Fibroblast of peridontal ligament (primary cell): ENCODE data around the gene ANKFN1.
A peak's percentile ranks its signal among the peaks of the same experiment; 100 is the strongest.

ENCODE experiments used
- DNase-seq: peaks from one replicate; pipeline ENCODE4 v3.0.0-alpha.2; 2010; ENCODE audit errors: extremely low read depth

ANKFN1 gene

DNA sequence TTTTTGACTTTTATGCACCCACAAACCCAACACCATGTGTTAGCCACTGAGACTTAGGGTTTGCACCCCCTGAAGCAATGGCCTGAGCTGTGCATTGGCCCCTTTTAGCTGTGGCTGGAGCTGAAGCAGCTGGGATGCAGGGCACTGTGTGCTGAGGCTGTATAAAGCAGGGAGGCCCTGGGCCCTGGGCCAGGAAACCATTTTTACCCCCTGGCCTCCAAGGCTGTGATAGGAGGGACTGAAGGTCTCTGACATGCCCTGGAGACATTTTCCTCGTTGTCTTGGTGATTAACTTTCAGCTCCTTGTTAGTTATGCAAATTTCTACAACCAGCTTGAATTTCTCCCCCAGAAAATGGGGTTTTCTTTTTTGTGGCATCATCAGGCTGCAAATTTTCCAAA, 6.7 kb upstream of the ANKFN1 start:
- DNase-seq: no peak

DNA sequence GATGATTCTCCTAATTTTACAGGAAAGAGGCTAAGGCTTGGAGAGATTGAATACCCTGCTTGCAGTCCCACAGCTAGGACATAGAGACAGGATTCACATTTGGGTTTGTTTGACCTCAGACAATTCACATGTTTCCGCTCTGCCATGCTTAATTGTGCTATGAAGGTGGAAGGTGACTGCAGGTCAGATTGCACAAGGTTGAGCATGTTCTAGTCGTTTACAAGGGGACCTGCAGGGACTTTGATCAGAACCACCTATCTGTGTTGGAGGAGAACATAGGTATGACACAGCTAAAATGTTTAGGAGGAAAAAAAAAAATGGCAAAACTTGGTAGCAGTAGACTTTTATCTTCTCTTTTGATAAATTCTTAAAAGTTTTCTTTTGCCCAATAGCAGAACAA, 4.9 kb upstream of the ANKFN1 start:
- no peak for DNase-seq

- DNase-seq: no peak
These were observed 3.8 kb upstream of the ANKFN1 start for GRCh38 chr17:56149266-56150036.

- no peak for DNase-seq
These were observed 2.6 kb upstream of the ANKFN1 start for GRCh38 chr17:56150649-56151048.

DNA sequence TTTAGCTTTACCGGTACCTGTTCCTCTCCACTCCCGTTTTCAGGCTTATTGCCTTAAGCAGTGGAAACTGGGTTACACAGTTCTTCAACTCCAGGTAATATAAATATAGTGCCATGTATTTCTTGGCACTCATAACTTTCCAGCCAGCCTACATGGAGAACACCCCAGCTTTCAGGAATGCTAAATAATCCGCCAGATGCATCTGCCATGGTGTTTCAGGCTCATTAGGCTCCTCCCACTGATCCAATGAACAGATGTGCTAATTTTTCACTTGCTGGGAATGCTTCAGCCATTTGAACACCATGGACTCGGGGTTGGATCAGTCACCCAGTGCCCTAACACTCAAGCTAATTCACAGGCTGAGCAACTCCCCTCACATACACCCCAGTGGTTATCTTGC, 4.6 kb downstream of the ANKFN1 start:
- DNase-seq: no peak

- no peak for DNase-seq
These were observed 5.1 kb downstream of the ANKFN1 start for GRCh38 chr17:56158344-56158743.

- DNase-seq: no peak
These were observed 5.9 kb downstream of the ANKFN1 start for GRCh38 chr17:56158915-56159825.

GRCh38 chr17:56159826-56160380, 6.6 kb downstream of the ANKFN1 start:
- no peak for DNase-seq

- no peak for DNase-seq
These were observed 7.1 kb downstream of the ANKFN1 start for GRCh38 chr17:56160422-56160821.

DNA sequence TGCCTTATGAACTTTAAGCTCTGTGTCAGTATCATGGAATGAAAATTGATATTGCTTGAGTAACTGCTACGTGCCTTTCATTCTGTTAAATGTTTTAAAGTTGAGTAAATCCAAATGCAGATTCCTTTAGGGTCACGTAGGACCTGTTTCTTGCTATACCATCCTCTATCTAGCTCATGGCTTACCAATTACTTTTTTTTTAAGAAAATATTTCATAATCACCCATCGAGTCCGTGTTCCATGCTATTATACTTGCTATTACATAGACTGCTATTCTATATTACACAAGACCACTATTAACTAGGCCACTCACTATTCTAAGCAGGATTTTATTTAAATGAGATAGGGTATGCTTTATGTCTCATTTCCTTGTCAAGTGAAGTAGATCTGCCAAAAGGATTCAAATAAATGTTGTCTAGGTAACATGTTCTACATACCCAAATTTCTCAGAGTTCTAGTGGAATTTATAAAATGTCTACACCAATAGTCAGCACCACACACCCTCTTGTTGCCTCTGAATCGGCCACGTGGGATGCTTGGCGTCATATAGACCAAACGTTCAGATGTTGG, 11.9 kb downstream of the ANKFN1 start:
- DNase-seq: peak; percentile 67

DNA sequence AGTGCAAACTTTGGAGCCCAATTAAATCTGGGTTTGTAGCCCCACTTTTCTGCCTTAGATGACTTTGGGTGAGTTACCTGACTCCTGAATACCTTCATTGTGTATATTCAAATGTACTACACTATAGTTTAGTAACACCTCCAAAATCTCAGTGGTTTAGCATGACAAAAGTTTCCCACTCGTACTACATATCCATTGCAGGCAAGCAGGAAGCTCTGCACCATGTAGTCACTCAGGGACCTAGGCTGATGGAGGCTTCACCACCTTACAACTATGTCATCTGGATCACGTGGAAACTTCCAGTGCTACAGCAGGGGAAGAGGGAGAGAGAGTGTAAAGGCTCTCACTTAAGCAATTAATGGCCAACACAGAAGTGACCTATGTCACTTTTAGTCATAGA, 14.2 kb downstream of the ANKFN1 start:
- DNase-seq: no peak

DNA sequence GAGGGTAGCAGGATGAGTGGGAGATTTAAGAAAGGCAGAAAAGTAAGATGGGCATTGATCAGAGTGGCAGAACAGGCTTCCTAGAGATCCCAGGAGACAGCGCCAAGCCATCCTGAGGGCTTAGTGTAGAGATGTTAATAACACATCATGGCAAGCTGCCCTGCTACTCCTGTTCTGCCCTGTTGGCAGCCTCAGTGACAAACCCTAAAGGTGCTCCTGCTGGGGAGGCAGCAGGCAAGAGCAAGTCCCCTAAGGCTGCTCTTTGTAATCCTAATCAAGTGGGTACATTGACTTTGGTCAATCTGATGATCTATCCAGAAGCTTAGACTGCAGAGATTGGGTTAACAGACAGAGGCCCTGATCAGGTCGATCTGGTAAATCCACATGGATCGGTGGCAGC, 16.3 kb downstream of the ANKFN1 start:
- no peak for DNase-seq

- DNase-seq: peak; percentile 20
These were observed 18.1 kb downstream of the ANKFN1 start for GRCh38 chr17:56171186-56171959.

GRCh38 chr17:56172517-56172982, 19.3 kb downstream of the ANKFN1 start:
- peak; percentile 26 for DNase-seq

DNA sequence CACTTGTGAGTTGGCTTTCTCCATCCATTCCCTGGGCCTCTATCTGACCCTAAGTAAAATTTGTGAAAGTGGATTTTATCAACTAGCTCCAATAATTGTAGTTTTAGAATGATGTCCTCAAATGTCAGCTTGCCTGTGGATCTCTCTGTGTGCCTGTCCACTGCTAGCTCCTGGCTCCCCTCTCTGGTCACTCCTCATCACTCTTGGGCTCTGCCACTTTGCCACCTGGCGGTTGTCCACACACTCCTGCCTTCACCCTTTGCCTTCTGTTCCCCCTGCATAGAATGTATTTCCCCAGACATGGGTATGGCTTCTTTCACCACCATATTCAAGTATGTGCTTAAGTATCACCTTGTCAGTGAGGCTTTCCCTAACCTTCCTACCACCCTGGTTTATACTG, 19.8 kb downstream of the ANKFN1 start:
- DNase-seq: no peak

GRCh38 chr17:56173958-56174835, 20.9 kb downstream of the ANKFN1 start:
- no peak for DNase-seq

GRCh38 chr17:56175299-56175955, 22.2 kb downstream of the ANKFN1 start:
- no peak for DNase-seq

DNA sequence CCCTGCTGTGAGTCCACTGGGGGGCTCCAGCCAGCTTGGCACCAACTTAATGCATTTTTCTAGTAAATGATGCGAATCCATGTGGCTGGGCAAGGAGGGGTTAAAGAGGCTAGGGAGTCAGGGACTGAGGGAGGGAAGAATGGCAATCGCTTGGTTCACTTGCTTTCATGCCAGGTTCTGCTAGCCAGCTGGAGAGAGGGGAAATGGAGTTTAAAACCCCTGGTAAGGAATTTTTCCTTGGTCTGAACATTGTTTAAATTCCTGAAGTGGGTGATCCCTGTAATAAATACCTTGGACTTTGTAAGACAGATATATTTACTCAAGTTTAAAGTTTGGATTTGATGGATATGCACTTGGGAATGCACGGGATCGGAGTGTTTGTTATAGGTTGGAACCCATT, 22.8 kb downstream of the ANKFN1 start:
- peak; percentile 62 for DNase-seq

DNA sequence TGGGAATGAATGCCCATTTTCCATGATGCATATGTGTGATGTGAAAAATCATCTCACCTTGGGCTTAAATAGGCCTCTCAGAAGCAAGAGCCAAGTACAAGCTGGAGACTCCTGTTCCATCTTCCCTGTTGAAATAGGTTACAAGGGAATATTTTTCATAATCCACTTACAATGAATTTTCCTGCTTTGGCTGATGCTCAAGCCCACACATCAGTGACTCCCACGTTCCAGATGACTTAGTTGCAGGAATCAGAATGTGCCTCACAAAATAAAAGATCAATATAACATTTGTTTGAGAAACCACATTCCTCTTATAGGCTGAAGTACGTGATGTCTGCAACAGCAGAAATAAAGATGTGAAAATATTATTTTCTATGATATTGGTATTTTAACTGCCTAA, 24.1 kb downstream of the ANKFN1 start:
- DNase-seq: no peak

DNA sequence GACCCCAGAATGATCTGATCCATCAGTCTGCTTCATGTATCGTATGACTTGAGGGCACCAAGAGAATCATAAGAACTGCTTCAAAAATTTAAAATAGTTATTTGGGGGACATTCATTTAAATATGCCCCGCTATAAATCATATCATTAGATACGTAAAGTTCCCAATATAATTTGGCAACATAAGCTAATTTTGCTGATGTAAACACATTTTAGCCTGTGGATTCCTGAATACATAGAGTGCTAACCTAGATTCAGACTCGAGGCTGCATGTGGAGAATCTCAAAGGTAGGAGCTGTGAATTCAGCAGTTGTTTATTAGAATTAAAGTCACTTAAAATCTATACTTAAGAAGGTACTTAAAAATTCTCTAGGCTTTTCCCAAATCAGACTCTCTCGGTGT, 24.9 kb downstream of the ANKFN1 start:
- no peak for DNase-seq
